K562 (cell line): ENCODE results near the gene RAB40B. TPM values are rescaled to one million over a fixed set of nuclear protein-coding genes. Genes with fewer than 3 reads are reported as not detected.

Experiments used
- DPF2 ChIP-seq: fragments of 450-650 bp; IDR thresholded peaks from 2 replicates; pipeline ENCODE4 v1.6.1; 2016
- E2F8 ChIP-seq: fragments of 450-650 bp; IDR thresholded peaks from 2 replicates; pipeline ENCODE4 v1.7.1; 2018; ENCODE audit warnings: mild to moderate bottlenecking, low read depth; ENCODE audit not compliant: partially characterized antibody
- FOXK1 ChIP-seq: sonication (generic); formaldehyde crosslinking; IDR thresholded peaks from 2 replicates; pipeline ENCODE4 v1.8.0; 2022; ENCODE audit warnings: missing genetic modification reagents, mild to moderate bottlenecking, borderline replicate concordance
- IRF2 ChIP-seq: sonication (generic); formaldehyde crosslinking; IDR thresholded peaks from 2 replicates; pipeline ENCODE4 v1.8.1; 2022; ENCODE audit warnings: mild to moderate bottlenecking, missing genetic modification reagents
- LEF1 ChIP-seq: fragments of 450-650 bp; IDR thresholded peaks from 2 replicates; pipeline ENCODE4 v1.6.1; 2016; ENCODE audit warnings: mild to moderate bottlenecking
- NFIC ChIP-seq: fragments of 450-650 bp; IDR thresholded peaks from 2 replicates; pipeline ENCODE4 v1.6.1; 2017; ENCODE audit warnings: mild to moderate bottlenecking, inconsistent platforms
- POLR2G ChIP-seq: fragments of 200-400 bp; formaldehyde crosslinking; IDR thresholded peaks from 2 replicates; pipeline ENCODE4 v1.6.1; 2017; ENCODE audit warnings: low read depth, mild to moderate bottlenecking, antibody characterized with exemption, low read length, moderate library complexity
- PREB ChIP-seq: sonication (generic); formaldehyde crosslinking; IDR thresholded peaks from 2 replicates; pipeline ENCODE4 v1.8.1; 2023; ENCODE audit warnings: mild to moderate bottlenecking, missing genetic modification reagents
- SRSF1 ChIP-seq: fragments of 200-400 bp; formaldehyde crosslinking; IDR thresholded peaks from 2 replicates; pipeline ENCODE4 v1.6.1; 2017; ENCODE audit warnings: mild to moderate bottlenecking, low read depth, low read length, moderate library complexity
- TFAP4 ChIP-seq: sonication (generic); formaldehyde crosslinking; IDR thresholded peaks from 2 replicates; pipeline ENCODE4 v1.8.0; 2022; ENCODE audit warnings: missing genetic modification reagents, mild to moderate bottlenecking, moderate library complexity, borderline replicate concordance
- ZNF347 ChIP-seq: fragments of 450-650 bp; formaldehyde crosslinking; IDR thresholded peaks from 2 replicates; pipeline ENCODE4 v1.4.0; 2020; ENCODE audit warnings: low read depth, mild to moderate bottlenecking, moderate library complexity
- ZNF561 ChIP-seq: fragments of 450-650 bp; formaldehyde crosslinking; conservative IDR thresholded peaks from 2 replicates; pipeline ENCODE4 v1.4.0; 2020; ENCODE audit warnings: mild to moderate bottlenecking, moderate library complexity
- ZNF609 ChIP-seq: sonication (generic); formaldehyde crosslinking; IDR thresholded peaks from 2 replicates; pipeline ENCODE4 v1.8.1; 2023; ENCODE audit warnings: missing genetic modification reagents, mild to moderate bottlenecking, borderline replicate concordance
- ZNF695 ChIP-seq: fragments of 450-650 bp; formaldehyde crosslinking; IDR thresholded peaks from 2 replicates; pipeline ENCODE4 v1.4.0; 2020; ENCODE audit warnings: mild to moderate bottlenecking, moderate library complexity
- polyA plus RNA-seq, 8 experiments: library from polyadenylated mRNA; depleted of rRNA in 4 of 8; stranded (reverse) in 5 of 8; unstranded in 3 of 8; fragments of >200 nt; fragmentation: Nextera tagmentation in 2 of 8; fragmentation: Illumina TruSeq in 1 of 8; extraction: Ambion mirVana in 2 of 8; extraction: Trizol in 1 of 8; gene quantifications; 2 replicates each; pipeline versions ENCODE4 v1.2.1 to v1.2.3, GENCODE V29; 2011 to 2014; ENCODE audit warnings: inconsistent platforms in 1 of 8, missing spikeins in 1 of 8
- total RNA-seq, 7 experiments: library from RNA; depleted of rRNA in 6 of 7; stranded (reverse); fragments of >200 nt in 6 of 7; fragmentation: Illumina TruSeq in 2 of 7; extraction: Trizol in 2 of 7; gene quantifications; 2 replicates each; pipeline versions ENCODE4 v1.2.1 to v1.2.3, GENCODE V29; 2011 to 2021; ENCODE audit warnings: low replicate concordance in 1 of 7
- TF ChIP-seq, protein P1 (sequence below): fragments of 450-650 bp; IDR thresholded peaks from 2 replicates; pipeline ENCODE4 v1.6.1; 2018; ENCODE audit not compliant: partially characterized antibody

RAB40B gene
- total and polyA plus RNA-seq, 9 of the 15 experiments (the other 6 are each of a cell fraction or from before 2014, with no cell fraction given), result 0.13 to 4.6 (median 1.4) TPM

GRCh38 chr17:82648165-82648668 lies 50.3 kb downstream of the RAB40B start, which contains the start of gene WDR45B (continued):
- TF ChIP-seq, protein P1, sequence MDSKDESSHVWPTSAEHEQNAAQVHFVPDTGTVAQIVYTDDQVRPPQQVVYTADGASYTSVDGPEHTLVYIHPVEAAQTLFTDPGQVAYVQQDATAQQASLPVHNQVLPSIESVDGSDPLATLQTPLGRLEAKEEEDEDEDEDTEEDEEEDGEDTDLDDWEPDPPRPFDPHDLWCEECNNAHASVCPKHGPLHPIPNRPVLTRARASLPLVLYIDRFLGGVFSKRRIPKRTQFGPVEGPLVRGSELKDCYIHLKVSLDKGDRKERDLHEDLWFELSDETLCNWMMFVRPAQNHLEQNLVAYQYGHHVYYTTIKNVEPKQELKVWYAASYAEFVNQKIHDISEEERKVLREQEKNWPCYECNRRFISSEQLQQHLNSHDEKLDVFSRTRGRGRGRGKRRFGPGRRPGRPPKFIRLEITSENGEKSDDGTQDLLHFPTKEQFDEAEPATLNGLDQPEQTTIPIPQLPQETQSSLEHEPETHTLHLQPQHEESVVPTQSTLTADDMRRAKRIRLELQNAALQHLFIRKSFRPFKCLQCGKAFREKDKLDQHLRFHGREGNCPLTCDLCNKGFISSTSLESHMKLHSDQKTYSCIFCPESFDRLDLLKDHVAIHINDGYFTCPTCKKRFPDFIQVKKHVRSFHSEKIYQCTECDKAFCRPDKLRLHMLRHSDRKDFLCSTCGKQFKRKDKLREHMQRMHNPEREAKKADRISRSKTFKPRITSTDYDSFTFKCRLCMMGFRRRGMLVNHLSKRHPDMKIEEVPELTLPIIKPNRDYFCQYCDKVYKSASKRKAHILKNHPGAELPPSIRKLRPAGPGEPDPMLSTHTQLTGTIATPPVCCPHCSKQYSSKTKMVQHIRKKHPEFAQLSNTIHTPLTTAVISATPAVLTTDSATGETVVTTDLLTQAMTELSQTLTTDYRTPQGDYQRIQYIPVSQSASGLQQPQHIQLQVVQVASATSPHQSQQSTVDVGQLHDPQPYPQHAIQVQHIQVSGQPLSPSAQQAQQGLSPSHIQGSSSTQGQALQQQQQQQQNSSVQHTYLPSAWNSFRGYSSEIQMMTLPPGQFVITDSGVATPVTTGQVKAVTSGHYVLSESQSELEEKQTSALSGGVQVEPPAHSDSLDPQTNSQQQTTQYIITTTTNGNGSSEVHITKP, result no peak
- TF ChIP-seq PREB (CRISPR knock-in tag), result no peak
- TF ChIP-seq SRSF1, result no peak
- TF ChIP-seq LEF1, result no peak
- no peak for TF ChIP-seq ZNF561 (CRISPR knock-in tag)
- peak; percentile 52; the same call in 1 of the 2 replicates for TF ChIP-seq NFIC
- TF ChIP-seq IRF2 (CRISPR knock-in tag), result no peak
- peak; percentile 88 for TF ChIP-seq TFAP4 (CRISPR knock-in tag)
- peak; percentile 30 for TF ChIP-seq E2F8
- peak; percentile 54; the same call in 1 of the 2 replicates for TF ChIP-seq ZNF609 (CRISPR knock-in tag)
- TF ChIP-seq DPF2, result no peak
- TF ChIP-seq ZNF347 (CRISPR knock-in tag), result no peak
- TF ChIP-seq FOXK1 (CRISPR knock-in tag), result no peak
- peak; percentile 93 for TF ChIP-seq POLR2G
- TF ChIP-seq ZNF695 (CRISPR knock-in tag), result no peak
